Ovary (tissue), 9 donors: ENCODE measurements around the gene ZNF365. TPM values are rescaled to one million over a fixed set of nuclear protein-coding genes. Genes with fewer than 3 reads are reported as not detected.

Experiments
- DNase-seq, 5 donors: peaks; one replicate each; pipeline ENCODE4 v3.0.0-alpha.2; 2019 to 2020
- H3K27ac ChIP-seq, 2 donors: fragments of 200-600 bp; one replicate each; pipeline versions ENCODE4 v1.5.1 to v1.8.0; 2019 to 2022
- H3K27me3 ChIP-seq: fragments of 200-600 bp; one replicate; pipeline ENCODE4 v1.8.0; 2022
- H3K36me3 ChIP-seq: fragments of 200-600 bp; sonication (generic); one replicate; pipeline ENCODE4 v1.5.1; 2019
- H3K4me1 ChIP-seq: one replicate; pipeline ENCODE4 v1.8.1; 2013; ENCODE audit warnings: mild to moderate bottlenecking, moderate library complexity; ENCODE audit not compliant: insufficient read depth
- H3K4me3 ChIP-seq: fragments of 200-600 bp; sonication (generic); one replicate; pipeline ENCODE4 v1.5.1; 2017
- H3K9me3 ChIP-seq, 2 donors: fragments of 200-600 bp in 1 of 2; sonication (generic) in 1 of 2; one replicate each; pipeline versions ENCODE4 v1.5.1 to v1.8.1; 2013 to 2019; ENCODE audit warnings: mild to moderate bottlenecking in 1 of 2, moderate library complexity in 1 of 2
- CTCF ChIP-seq, 3 donors: fragments of 450-650 bp in 2 of 3; fragments of 200-600 bp in 1 of 3; IDR thresholded peaks; one replicate each; pipeline versions ENCODE4 v1.5.1 to v1.8.0; 2016 to 2022; ENCODE audit warnings: antibody characterized with exemption in 3 of 3, mild to moderate bottlenecking in 1 of 3
- EP300 ChIP-seq: sonication (generic); formaldehyde crosslinking; IDR thresholded peaks from one replicate; pipeline ENCODE4 v1.6.1; 2017; ENCODE audit warnings: antibody characterized with exemption
- POLR2A ChIP-seq: fragments of 450-650 bp; IDR thresholded peaks from one replicate; pipeline ENCODE4 v1.6.1; 2017; ENCODE audit warnings: antibody characterized with exemption, mild to moderate bottlenecking, moderate library complexity
- WGBS, 3 donors: extraction: QIAGEN DNeasy Blood & Tissue Kit in 1 of 3; methylation state at CpG; one replicate each; pipeline versions ENCODE4 v1.1.5 to v1.1.7; 2013 to 2017; 5-methylcytosine and 5-hydroxymethylcytosine counted together
- intact Hi-C, 4 donors: fragments of 100-400 bp; cut with DNase I; formaldehyde crosslinking; loops; one replicate each; pipeline versions ENCODE4 v1.11.0 to v1.15.1; 2022 to 2023
- polyA plus RNA-seq, 2 donors: library from polyadenylated mRNA; stranded (reverse); fragments of 200-250 nt in 1 of 2; fragments of 350-450 nt in 1 of 2; fragmentation: Illumina TruSeq in 1 of 2; extraction: RNeasy Lipid Tissue Mini Kit (QIAGEN cat#74804) in 1 of 2; gene quantifications; one replicate each; pipeline ENCODE4 v1.2.3, GENCODE V29; 2013 to 2014
- total RNA-seq, 7 donors: library from RNA; depleted of rRNA in 2 of 7; stranded (reverse); fragments of >200 nt in 2 of 7; fragmentation: NEBNext Ultra II Directional in 3 of 7; extraction: Animal tissue kit (Norgen Biotek cat#: 25700) in 3 of 7; gene quantifications; one replicate each; pipeline versions ENCODE4 v1.1.0 to v1.2.4, GENCODE V29; 2016 to 2023
- donor health status: DM: no; HTN: no; CAD: no; lungs with moderate emphysema.
- donor health status: DM: no; HTN: no; CAD: no.
- donor health status: Bipolar disorder and iron deficiency.
- donor health status: DM: yes; HTN: yes; CAD: no.
- donor health status: DM: no; HTN: no; CAD: no.
- donor health status: DM: yes; HTN: yes; CAD: no.

ZNF365 gene
- total and polyA plus RNA-seq, 9 donors = 0.16 to 1.6 (median 0.45) TPM

GRCh38 chr10:62341419-62341818 lies 32.8 kb upstream of the ZNF365 start:
- Histone ChIP-seq H3K36me3 (no peaks in the 10 kb centered on the region), H3K27me3 (no peaks in the 10 kb centered on the region), H3K4me1 (no peaks in the 10 kb centered on the region), H3K4me3 (no peak overlapping the region), H3K9me3 (no peaks in the 10 kb centered on the region), H3K27ac (no peak overlapping the region)
- DNase-seq = no peak
- intact Hi-C loops = no loop called here
- TF ChIP-seq CTCF (IDR thresholded peaks at IDR 0.05) (no peak), POLR2A (no peak), EP300 (no peak)

GRCh38 chr10:62343000-62343399 lies 31.2 kb upstream of the ZNF365 start:
- Histone ChIP-seq H3K27ac (no peak overlapping the region), H3K36me3 (no peaks in the 10 kb centered on the region), H3K27me3 (no peaks in the 10 kb centered on the region), H3K9me3 (no peaks in the 10 kb centered on the region), H3K4me3 (no peak overlapping the region), H3K4me1 (no peaks in the 10 kb centered on the region)
- 91 to 98% (median 94%) methylated on average over 1 of the region's 1 CpG for WGBS, 3 donors
- TF ChIP-seq CTCF (IDR thresholded peaks at IDR 0.05) = no peak
- TF ChIP-seq POLR2A = no peak
- TF ChIP-seq EP300 = no peak
- DNase-seq = no peak
- intact Hi-C loops = no loop called here

- no peak overlapping the region for H3K4me3 ChIP-seq
- no peaks in the 10 kb centered on the region for H3K27me3 ChIP-seq
- intact Hi-C loops = no loop called here
- H3K36me3 ChIP-seq = no peaks in the 10 kb centered on the region
- TF ChIP-seq CTCF (IDR thresholded peaks at IDR 0.05) (no peak), EP300 (no peak), POLR2A (no peak)
- no peak for DNase-seq
- H3K9me3 ChIP-seq = no peaks in the 10 kb centered on the region
- no peak overlapping the region for H3K27ac ChIP-seq
- no peaks in the 10 kb centered on the region for H3K4me1 ChIP-seq
Observed at GRCh38 chr10:62348029-62348428, 26.1 kb upstream of the ZNF365 start.

GRCh38 chr10:62352356-62352970 lies 21.7 kb upstream of the ZNF365 start:
- H3K27me3 ChIP-seq = no peaks in the 10 kb centered on the region
- intact Hi-C loops = no loop called here
- DNase-seq = no peak
- no peaks in the 10 kb centered on the region for H3K9me3 ChIP-seq
- H3K4me1 ChIP-seq = no peaks in the 10 kb centered on the region
- no peak overlapping the region for H3K4me3 ChIP-seq
- no peak overlapping the region for H3K27ac ChIP-seq
- no peak for TF ChIP-seq EP300
- no peak for TF ChIP-seq CTCF (IDR thresholded peaks at IDR 0.05)
- no peak for TF ChIP-seq POLR2A
- H3K36me3 ChIP-seq = no peaks in the 10 kb centered on the region

GRCh38 chr10:62354916-62355315 lies 19.3 kb upstream of the ZNF365 start:
- H3K27ac ChIP-seq = no peak overlapping the region
- intact Hi-C loops = no loop called here
- no peak overlapping the region for H3K4me3 ChIP-seq
- WGBS, 3 donors = 73 to 84% (median 76%) methylated on average over 2 of the region's 2 CpGs
- H3K27me3 ChIP-seq = no peaks in the 10 kb centered on the region
- TF ChIP-seq POLR2A = no peak
- no peak for TF ChIP-seq EP300
- TF ChIP-seq CTCF (IDR thresholded peaks at IDR 0.05) = no peak
- H3K9me3 ChIP-seq = no peaks in the 10 kb centered on the region
- H3K36me3 ChIP-seq = no peaks in the 10 kb centered on the region
- H3K4me1 ChIP-seq = no peaks in the 10 kb centered on the region
- no peak for DNase-seq
